Fibroblast of lung (primary cell): ENCODE results near the gene TGFBR2.

Source experiments
- CTCF ChIP-seq, 2 donors: IDR thresholded peaks in 1 of 2; conservative IDR thresholded peaks in 1 of 2; 1 replicate in 1 of 2; 2 replicates in 1 of 2; pipeline ENCODE4 v1.5.1; 2011 to 2012; ENCODE audit warnings: low read length in 2 of 2, control low read depth in 1 of 2, inconsistent platforms in 1 of 2, low read depth in 1 of 2, mild to moderate bottlenecking in 1 of 2
- EZH2 ChIP-seq: IDR thresholded peaks from 2 replicates; pipeline ENCODE4 v1.5.1; 2012; ENCODE audit warnings: low read length, control low read depth, mild to moderate bottlenecking; ENCODE audit errors: missing control alignments

GRCh38 chr3:30645077-30645476, 38.7 kb downstream of the TGFBR2 start:
- TF ChIP-seq CTCF (conservative IDR thresholded peaks at IDR 0.05 in 1 of 2, IDR thresholded peaks at IDR 0.05 in 1 of 2; ENCODE audit: low read depth in 1 of 2, low read length in 2 of 2) = no peak
- TF ChIP-seq EZH2 = no peak
